Measurements from ENCODE around the gene NCOA4.
A peak's percentile ranks its signal among the peaks of the same experiment; 100 is the strongest.
"Not testable (repeated sequence)": the region's sequence is repeated elsewhere in the genome, so short reads cannot be mapped to it uniquely, and the experiment has no call there.

The NCOA4 gene

GRCh38 chr10:46030091-46030937, at the start of gene NCOA4:
NCOA4 (minus strand) TSS chr10:46030623; CDS start chr10:46016680, 13,943 bp downstream.
- DNase-seq = peak; percentile 99

- no peak for DNase-seq
These were observed 49.6 kb upstream of the NCOA4 start for GRCh38 chr10:46079831-46080585.

- no peak for DNase-seq
These were observed 47.4 kb upstream of the NCOA4 start for GRCh38 chr10:46077731-46078413.

DNA sequence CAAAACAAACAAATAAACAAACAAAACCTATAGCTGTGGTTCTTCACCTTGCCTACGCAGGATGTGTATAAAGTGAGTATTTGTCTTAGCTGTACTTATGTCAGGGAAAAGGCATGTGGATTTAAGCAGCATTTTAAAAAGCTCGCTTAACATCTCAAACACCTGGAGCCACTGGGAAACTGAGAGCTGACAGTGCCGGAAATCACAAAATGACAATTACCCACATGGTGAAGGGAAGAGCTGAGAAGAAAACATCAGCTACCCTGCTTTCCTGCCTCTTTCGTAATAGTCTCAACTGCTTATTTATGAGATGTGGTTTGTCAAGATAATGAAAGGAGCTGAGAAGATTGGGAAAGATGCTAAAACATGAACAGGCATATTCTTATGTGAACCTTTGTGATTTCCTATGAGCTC, 46.7 kb upstream of the NCOA4 start:
- DNase-seq = no peak

- no peak for DNase-seq
These were observed 45.4 kb upstream of the NCOA4 start for GRCh38 chr10:46075869-46076268.

- DNase-seq = no peak
These were observed 43.9 kb upstream of the NCOA4 start for GRCh38 chr10:46074196-46074946.

DNA sequence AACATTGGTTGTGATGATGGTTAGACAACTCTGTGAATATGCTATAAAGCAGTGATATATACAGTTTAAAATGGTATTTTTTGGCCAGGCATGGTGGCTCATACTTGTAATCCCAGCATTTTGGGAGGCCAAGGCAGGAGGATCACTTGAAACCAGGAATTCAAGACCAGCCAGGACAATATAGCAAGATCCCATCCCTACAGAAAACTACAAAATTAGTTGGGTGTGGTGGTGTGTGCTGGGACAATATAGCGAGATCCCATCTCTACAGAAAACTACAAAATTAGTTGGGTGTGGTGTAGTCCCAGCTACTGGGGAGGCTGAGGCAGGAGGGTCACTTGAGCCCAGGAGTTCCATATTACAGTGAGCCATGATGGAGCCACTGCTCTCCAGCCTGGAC, 43.1 kb upstream of the NCOA4 start:
- DNase-seq = no peak

GRCh38 chr10:46070749-46071148, 40.3 kb upstream of the NCOA4 start:
- no peak for DNase-seq

DNA sequence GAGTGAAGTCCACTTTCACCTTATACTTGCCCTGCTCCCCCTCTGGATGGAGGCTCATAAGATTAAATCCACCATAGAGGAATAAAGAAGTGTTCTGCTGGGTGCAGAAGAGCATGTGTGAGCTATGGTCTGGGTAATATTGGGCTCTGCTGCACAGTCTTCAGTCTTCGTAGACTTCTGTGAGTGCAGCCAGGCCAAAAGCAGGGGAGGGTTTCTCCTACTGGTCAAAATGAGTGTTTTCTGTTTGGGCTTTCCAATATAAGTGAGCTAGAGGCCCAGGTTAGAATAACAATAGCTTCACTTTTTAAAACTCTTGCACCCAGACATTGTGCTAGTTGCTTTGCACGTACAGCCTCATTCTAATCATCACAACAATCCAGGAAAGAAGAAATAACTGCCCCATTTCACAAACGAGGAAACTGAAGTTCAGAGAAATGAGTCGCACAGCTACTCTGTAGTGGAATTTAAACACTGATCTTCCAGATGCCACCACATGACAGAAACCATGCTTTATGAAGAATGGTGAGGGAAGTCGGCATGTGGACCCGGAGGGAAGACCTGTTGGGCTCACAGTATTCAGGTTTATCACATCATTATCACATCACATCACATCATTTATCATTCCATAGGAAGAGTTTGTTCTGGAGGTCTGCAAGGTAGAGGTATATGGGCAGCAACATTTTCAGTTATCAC, 39.5 kb upstream of the NCOA4 start:
- DNase-seq = no peak

DNA sequence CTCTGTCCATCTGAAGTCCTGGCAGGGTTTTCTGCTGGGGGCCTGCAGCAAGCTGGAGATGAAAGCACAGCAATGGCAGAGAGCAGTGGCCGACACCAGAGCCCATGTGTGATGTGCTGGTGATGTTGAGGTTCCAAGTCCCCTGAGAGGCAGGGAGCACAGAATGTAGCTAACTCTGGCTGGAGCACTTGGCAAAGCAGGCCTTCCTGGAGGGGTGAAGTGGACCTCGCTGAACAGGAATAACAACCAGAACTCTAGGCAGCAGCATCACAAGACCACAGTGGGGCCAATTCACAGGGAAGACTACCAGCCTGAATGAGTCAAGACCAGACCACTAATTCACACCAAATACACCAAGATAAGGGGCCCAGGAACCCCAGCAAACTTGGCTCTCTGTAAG, 38.5 kb upstream of the NCOA4 start:
- DNase-seq = no peak

DNA sequence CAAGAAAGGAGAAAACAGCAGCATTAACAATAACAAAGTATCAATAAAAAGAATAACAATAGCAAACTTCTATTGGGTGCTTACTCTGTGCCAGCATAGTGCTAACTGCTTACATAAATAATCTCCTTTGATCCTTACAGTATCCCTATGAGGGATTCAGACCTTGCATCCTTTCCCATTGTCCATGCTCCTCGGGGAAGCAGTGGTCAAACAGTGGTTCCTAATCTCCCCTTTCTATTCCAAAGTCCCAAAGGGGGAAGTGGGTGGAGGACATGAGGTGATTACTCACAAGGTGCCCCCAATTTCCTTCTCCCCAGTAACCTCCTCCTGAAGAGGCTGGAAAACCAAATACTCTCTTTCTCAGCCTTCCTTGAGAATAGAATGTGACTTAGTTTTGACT, 37.7 kb upstream of the NCOA4 start:
- DNase-seq = no peak

DNA sequence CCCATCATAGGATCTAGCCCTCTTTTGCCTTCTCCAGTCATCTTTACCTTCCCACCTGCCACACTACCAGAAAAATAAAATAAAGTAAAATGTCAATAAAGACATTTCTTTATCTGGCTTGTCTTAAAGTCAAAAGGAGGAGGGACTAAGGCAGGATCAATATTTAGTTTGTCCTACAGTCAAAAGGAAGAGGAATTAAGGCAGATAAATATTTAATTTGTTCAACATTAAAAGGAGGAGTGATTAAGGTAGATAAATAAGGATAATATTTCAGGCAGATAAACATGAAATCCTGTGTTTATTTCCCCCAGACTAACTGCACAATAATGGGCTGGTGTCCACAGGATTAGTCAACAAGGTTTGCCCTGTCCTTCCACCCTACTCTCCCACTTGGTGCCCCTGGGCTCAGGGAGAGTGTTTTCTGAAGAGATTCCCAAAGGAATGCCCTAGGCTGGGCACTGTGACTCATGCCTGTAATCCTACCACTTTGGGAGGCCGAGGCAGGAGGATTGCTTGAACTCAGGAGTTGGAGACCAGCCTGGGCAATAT, 33.9 kb upstream of the NCOA4 start:
- no peak for DNase-seq

- DNase-seq = no peak
These were observed 32.5 kb upstream of the NCOA4 start for GRCh38 chr10:46062723-46063428.

DNA sequence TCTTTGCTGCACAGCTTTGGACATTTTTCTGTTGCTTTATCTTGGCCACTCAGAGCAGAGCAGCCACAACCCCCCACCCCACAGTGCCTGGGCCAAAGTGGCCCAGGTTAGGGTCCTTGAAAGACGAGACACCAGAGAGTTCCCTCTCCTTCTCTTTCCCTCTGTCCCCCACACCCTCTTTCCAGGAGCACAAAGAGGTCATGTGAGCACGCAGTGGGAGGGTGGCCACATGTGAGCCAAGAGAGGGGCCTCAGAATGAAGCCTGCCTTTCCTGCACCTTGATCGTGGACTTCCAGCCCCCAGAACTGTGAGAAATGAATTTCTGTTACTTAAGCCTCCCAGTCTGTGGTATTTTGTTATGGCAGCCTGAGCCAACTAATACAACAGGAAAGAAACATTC, 30.3 kb upstream of the NCOA4 start:
- DNase-seq = no peak

DNA sequence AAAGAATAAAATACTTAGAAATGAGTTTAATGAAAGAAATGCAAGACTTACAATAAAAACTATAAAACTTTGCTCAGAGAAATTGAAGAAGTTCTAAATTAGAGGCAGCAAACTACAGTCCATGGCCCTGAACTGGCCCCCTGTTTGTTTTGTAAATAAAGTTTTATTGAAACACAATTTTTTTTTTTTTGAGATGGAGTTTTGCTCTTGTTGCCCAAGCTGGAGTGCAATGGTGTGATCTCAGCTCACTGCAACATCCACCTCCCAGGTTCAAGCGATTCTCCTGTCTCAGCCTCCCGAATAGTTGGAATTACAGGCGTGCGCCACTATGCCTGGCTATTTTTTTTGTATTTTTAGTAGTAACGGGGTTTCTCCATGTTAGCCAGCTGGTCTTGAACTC, 27.5 kb upstream of the NCOA4 start:
- DNase-seq = not testable (repeated sequence)

GRCh38 chr10:46057038-46057437, 26.6 kb upstream of the NCOA4 start:
- no peak for DNase-seq

DNA sequence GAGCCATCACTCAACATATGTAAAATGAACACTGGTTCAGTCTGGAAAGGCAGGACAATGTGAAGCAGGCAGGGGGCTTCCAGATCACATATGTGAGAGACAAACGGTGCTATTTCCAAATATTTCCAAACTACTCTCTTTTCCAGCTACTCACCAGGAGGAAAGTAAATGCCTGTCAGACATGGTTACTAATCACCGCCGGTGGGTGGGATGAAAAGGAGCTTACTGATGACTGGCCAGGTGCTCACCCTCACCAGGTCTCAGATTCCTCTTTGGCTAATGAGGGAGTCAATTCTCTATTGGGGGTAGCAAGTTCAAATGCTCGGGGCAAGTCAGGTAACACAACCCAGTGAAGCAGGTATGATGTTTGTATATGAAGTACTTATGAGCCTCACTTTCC, 25.3 kb upstream of the NCOA4 start:
- DNase-seq = no peak

DNA sequence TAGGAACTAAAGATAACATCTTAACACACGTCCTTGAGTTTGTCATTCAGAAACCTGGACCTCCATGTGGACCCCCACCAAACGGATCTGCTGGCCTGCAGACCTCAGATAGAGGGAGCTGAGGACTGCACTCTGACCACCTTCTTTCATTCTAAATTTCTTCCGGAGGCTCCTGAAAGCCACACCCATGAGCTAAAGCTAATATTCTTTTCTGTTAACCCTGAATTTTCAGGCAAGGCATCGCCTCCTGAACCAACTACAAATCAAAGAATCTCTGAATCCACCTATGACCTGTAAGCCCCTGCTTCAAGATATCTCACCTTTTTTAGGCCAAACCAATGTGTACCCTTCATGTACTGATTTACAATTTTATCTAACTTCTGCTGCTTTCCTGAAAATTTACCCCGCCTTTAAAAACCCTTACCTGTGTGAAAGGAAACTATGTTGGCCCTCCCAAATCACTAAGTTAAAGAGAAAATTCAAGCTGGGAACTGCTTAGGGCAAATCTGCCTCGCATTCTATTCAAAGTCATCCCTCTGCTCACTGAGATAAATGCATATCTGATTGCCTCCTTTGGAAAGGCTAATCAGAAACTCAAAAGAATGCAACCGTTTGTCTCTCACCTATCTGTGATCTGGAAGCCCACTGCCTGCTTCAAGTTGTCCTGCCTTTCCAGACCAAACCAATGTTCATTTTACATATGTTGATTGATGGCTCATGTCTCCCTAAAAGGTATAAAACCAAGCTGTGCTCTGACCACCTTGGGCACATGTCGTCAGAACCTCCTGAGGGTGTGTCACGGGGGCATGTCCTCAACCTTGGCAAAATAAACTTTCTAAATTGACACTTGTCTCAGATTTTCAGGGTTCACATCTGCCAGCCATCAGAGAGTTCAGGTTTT, 23.4 kb upstream of the NCOA4 start:
- DNase-seq = no peak

GRCh38 chr10:46052791-46053375, 22.5 kb upstream of the NCOA4 start:
- DNase-seq = no peak

All from kidney glomerular epithelial cell (primary cell).